HepG2 (cell line): ENCODE results near the gene KAZALD1. TPM values are rescaled to one million over a fixed set of nuclear protein-coding genes. Genes with fewer than 3 reads are reported as not detected.

Experiments used
- CEBPZ ChIP-seq: IDR thresholded peaks from 2 replicates; pipeline ENCODE4 v1.6.1; 2012; ENCODE audit warnings: low read length, improper control_type of control experiment
- GATAD2A ChIP-seq: IDR thresholded peaks from 2 replicates; pipeline ENCODE4 v1.6.1; 2016
- MZF1 ChIP-seq: sonication (generic); formaldehyde crosslinking; IDR thresholded peaks from 2 replicates; pipeline ENCODE4 v1.8.1; 2023; ENCODE audit warnings: mild to moderate bottlenecking, missing genetic modification reagents, borderline replicate concordance
- NR2C2 ChIP-seq: sonication (generic); formaldehyde crosslinking; IDR thresholded peaks from 2 replicates; pipeline ENCODE4 v1.4.0; 2020; ENCODE audit warnings: missing genetic modification reagents, mild to moderate bottlenecking, moderate library complexity, borderline replicate concordance
- ZC3H13 ChIP-seq: sonication (generic); formaldehyde crosslinking; IDR thresholded peaks from 2 replicates; pipeline ENCODE4 v1.8.1; 2023; ENCODE audit warnings: mild to moderate bottlenecking, missing genetic modification reagents, moderate library complexity
- ZNF101 ChIP-seq: sonication (generic); formaldehyde crosslinking; IDR thresholded peaks from 2 replicates; pipeline ENCODE4 v1.4.0; 2020; ENCODE audit warnings: mild to moderate bottlenecking, low read depth, missing genetic modification reagents, borderline replicate concordance
- ZNF407 ChIP-seq: sonication (generic); formaldehyde crosslinking; IDR thresholded peaks from one replicate; pipeline ENCODE4 v1.5.1; 2020; ENCODE audit warnings: mild to moderate bottlenecking, missing genetic modification reagents; ENCODE audit errors: not compliant biosample characterization
- ZNF430 ChIP-seq: sonication (generic); formaldehyde crosslinking; IDR thresholded peaks from 2 replicates; pipeline ENCODE4 v1.9.0; 2021; ENCODE audit warnings: mild to moderate bottlenecking, missing genetic modification reagents
- polyA plus RNA-seq, 8 experiments: library from polyadenylated mRNA; depleted of rRNA in 3 of 8; stranded (reverse) in 7 of 8; unstranded in 1 of 8; fragments of >200 nt; fragmentation: Illumina TruSeq in 4 of 8; extraction: Trizol in 4 of 8; gene quantifications; 2 replicates each; pipeline versions ENCODE4 v1.2.1 to v1.2.3, GENCODE V29; 2011 to 2016; ENCODE audit warnings: low read depth in 4 of 8, missing spikeins in 1 of 8, mixed read lengths in 1 of 8; ENCODE audit not compliant: insufficient read depth in 1 of 8
- total RNA-seq, 5 experiments: library from RNA; depleted of rRNA; stranded (reverse); fragments of >200 nt; fragmentation: Illumina TruSeq; extraction: Trizol; gene quantifications; 2 replicates each; pipeline ENCODE4 v1.2.3, GENCODE V29; 2016; ENCODE audit warnings: low read depth in 1 of 5
- TF ChIP-seq, protein P1 (sequence below), 2 experiments: IDR thresholded peaks; 2 replicates each; pipeline ENCODE4 v1.6.1; 2011 to 2012; ENCODE audit warnings: low read length in 2 of 2, borderline replicate concordance in 1 of 2, low read depth in 1 of 2, mild to moderate bottlenecking in 1 of 2, moderate library complexity in 1 of 2
- TF ChIP-seq, protein P2 (sequence below): sonication (generic); formaldehyde crosslinking; IDR thresholded peaks from 2 replicates; pipeline ENCODE4 v1.5.1; 2020; ENCODE audit warnings: mild to moderate bottlenecking, moderate library complexity, missing genetic modification reagents

The KAZALD1 gene
- total and polyA plus RNA-seq, 2 of the 13 experiments (the other 11 are each of a cell fraction or from before 2014, with no cell fraction given): 16.7 to 27.7 TPM

DNA sequence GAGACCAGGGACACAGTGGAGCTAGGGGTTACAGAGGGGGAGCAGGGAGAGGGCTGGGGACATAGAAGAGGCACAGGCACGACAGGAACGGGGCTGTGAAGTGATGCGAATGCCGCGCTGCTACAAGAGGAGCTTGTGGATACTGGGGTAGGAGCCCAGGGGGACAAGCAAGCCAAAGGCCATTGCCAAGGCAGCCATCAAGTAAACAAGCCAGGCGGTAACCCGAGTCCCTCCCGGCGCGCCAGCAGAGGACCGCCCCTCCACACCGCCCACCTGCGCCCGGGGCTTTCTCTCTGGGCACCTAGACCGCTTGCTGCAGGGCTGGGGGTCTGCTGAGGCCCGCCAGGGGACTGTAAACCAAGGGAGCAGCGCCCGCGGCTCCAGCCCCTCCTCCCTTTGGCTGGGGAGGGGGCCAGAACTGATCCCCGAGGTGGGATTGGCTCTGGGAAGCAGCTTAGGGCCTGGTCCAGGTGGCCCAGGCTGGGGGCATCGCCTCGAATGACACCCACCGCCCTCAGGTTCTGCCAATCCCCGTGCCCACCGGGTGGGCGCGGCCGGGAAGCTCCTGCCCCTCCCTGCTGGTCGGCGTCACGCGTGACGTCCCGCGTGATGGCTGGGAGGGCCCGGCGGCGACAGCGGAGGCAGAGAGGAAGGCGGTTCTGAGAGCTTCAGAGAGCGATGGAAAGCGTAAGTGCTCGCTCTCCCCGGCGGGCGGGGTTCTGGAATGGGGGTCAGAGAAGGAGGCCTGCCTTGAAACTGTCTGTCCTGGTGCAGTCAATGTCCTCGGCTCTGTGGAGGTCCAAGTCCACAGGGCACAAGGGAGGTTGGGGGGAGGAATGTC lies 29.8 kb upstream of the KAZALD1 start (continued):
- TF ChIP-seq ZNF407 (CRISPR knock-in tag) (no peak), ZC3H13 (CRISPR knock-in tag) (no peak), ZNF430 (CRISPR knock-in tag) (no peak), NR2C2 (CRISPR knock-in tag) (peak; percentile 33; the same call in 1 of the 2 replicates), ZNF101 (CRISPR knock-in tag) (no peak), MZF1 (no peak), GATAD2A (0 out of 2 replicates have a peak, but pooled peaks have one; percentile 1), CEBPZ (no peak)
- TF ChIP-seq, protein P1, sequence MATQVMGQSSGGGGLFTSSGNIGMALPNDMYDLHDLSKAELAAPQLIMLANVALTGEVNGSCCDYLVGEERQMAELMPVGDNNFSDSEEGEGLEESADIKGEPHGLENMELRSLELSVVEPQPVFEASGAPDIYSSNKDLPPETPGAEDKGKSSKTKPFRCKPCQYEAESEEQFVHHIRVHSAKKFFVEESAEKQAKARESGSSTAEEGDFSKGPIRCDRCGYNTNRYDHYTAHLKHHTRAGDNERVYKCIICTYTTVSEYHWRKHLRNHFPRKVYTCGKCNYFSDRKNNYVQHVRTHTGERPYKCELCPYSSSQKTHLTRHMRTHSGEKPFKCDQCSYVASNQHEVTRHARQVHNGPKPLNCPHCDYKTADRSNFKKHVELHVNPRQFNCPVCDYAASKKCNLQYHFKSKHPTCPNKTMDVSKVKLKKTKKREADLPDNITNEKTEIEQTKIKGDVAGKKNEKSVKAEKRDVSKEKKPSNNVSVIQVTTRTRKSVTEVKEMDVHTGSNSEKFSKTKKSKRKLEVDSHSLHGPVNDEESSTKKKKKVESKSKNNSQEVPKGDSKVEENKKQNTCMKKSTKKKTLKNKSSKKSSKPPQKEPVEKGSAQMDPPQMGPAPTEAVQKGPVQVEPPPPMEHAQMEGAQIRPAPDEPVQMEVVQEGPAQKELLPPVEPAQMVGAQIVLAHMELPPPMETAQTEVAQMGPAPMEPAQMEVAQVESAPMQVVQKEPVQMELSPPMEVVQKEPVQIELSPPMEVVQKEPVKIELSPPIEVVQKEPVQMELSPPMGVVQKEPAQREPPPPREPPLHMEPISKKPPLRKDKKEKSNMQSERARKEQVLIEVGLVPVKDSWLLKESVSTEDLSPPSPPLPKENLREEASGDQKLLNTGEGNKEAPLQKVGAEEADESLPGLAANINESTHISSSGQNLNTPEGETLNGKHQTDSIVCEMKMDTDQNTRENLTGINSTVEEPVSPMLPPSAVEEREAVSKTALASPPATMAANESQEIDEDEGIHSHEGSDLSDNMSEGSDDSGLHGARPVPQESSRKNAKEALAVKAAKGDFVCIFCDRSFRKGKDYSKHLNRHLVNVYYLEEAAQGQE (IDR thresholded peaks at IDR 0.05; ENCODE audit: borderline replicate concordance in 1 of 2, low read depth in 1 of 2, low read length in 2 of 2): no peak
- TF ChIP-seq, protein P2, sequence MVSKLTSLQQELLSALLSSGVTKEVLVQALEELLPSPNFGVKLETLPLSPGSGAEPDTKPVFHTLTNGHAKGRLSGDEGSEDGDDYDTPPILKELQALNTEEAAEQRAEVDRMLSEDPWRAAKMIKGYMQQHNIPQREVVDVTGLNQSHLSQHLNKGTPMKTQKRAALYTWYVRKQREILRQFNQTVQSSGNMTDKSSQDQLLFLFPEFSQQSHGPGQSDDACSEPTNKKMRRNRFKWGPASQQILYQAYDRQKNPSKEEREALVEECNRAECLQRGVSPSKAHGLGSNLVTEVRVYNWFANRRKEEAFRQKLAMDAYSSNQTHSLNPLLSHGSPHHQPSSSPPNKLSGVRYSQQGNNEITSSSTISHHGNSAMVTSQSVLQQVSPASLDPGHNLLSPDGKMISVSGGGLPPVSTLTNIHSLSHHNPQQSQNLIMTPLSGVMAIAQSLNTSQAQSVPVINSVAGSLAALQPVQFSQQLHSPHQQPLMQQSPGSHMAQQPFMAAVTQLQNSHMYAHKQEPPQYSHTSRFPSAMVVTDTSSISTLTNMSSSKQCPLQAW (CRISPR knock-in tag): peak; percentile 61; the same call in 1 of the 2 replicates
